ENCODE data around the gene RAP1A. TPM values are rescaled to one million over a fixed set of nuclear protein-coding genes. Genes with fewer than 3 reads are reported as not detected.
A peak's percentile ranks its signal among the peaks of the same experiment; 100 is the strongest.

RAP1A gene
- total RNA-seq, 1 experiment from 2014 or later: 26.7 TPM

DNA sequence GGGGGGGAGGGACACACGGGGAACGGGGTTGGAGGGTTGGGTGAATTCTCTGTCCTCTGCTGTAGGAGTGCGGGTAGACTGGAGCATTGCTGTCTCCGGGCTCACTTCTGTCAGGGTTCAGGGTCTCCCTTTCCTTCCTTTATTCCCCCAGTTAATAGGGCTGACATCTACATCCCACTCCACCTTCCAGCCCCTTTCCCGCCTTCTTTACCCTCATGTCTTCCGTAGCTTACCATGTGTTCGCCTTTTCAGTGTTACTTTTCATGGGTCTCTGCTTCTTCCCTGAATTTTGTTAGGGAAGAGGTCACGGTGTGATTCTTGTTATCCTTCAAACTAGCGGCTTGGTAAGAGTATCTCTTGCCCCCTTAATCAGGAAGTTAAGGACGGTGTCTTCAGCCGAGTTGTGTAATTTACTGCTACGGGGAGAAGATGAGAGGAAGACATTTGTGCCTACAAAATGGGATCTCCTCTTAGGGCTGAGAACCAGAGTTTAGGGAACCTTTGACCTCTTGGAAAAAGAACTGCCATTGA lies 917 bp downstream of the RAP1A start:
- Histone ChIP-seq H3K23ac (ENCODE audit: insufficient read length, low read depth, low read length) (no peak overlapping the region), H4K20me1 (ENCODE audit: control insufficient read depth, insufficient read depth, insufficient read length) (no peaks in the 10 kb centered on the region), H4K8ac (replicated peaks; ENCODE audit: insufficient read length, low read depth, low read length) (no peak overlapping the region), H3K79me1 (ENCODE audit: insufficient read depth, low read depth, low read length, poor library complexity, severe bottlenecking) (no peaks in the 10 kb centered on the region), H3K4ac (ENCODE audit: low read depth, low read length) (no peak overlapping the region), H3K4me1 (ENCODE audit: insufficient read depth, low read length) (no peaks in the 10 kb centered on the region), H3K27ac (ENCODE audit: insufficient read length, low read depth, low read length) (no peak overlapping the region), H3K23me2 (ENCODE audit: insufficient read length, low read depth, low read length, poor library complexity, severe bottlenecking) (peaks cover 9% of the 10 kb centered on the region), H3K18ac (ENCODE audit: insufficient read length, low read depth, low read length) (no peak overlapping the region), H3K9me3 (ENCODE audit: control insufficient read depth, low read depth, low read length) (no peaks in the 10 kb centered on the region), H3K9ac (ENCODE audit: extremely low read depth, insufficient read length, low read length) (peak overlapping the region; percentile 59), H2AFZ (ENCODE audit: low read length) (no peak overlapping the region), H2BK120ac (ENCODE audit: low read depth, low read length, poor library complexity, severe bottlenecking) (no peak overlapping the region), H2BK12ac (ENCODE audit: insufficient read length, low read depth, low read length) (no peak overlapping the region), H4K5ac (ENCODE audit: insufficient read length, low read depth, low read length) (no peak overlapping the region), H2AK5ac (ENCODE audit: insufficient read length, low read length) (no peak overlapping the region), H2BK5ac (ENCODE audit: insufficient read length, low read length) (no peak overlapping the region), H2BK15ac (ENCODE audit: low read depth, low read length) (no peak overlapping the region), H3K4me2 (ENCODE audit: insufficient read depth, insufficient read length, low read length) (peak overlapping the region; percentile 90), H4K91ac (ENCODE audit: insufficient read length, low read depth, low read length) (no peak overlapping the region), H3T11ph (ENCODE audit: low read length) (no peak overlapping the region), H2BK20ac (ENCODE audit: low read depth, low read length, poor library complexity, severe bottlenecking) (no peak overlapping the region), H3K27me3 (ENCODE audit: insufficient read depth, low read length) (no peaks in the 10 kb centered on the region), H3K14ac (ENCODE audit: insufficient read depth, low read length) (no peak overlapping the region), H3K79me2 (ENCODE audit: insufficient read depth, low read length) (peaks cover 6% of the 10 kb centered on the region; the same call in 1 of the 2 replicates), H3K56ac (ENCODE audit: insufficient read length, low read depth, low read length) (no peak overlapping the region)
- Mint-ChIP-seq H3K27ac (no peak overlapping the region; a peak in 1 of 7 replicates), H3K4me1 (peaks cover 21 to 23% of the 10 kb centered on the region in 2 experiments), H3K27me3 (ENCODE audit: low read depth) (no peaks in the 10 kb centered on the region; the same call in 1 of the 2 replicates), H3K9me3 (no peaks in the 10 kb centered on the region), H3K36me3 (ENCODE audit: insufficient read depth in 1 of 3, low read depth in 3 of 3) (no peaks in the 10 kb centered on the region), H3K4me3 (peak overlapping the region; percentile 76 to 86)
- no peak for DNase-seq
- WGBS (ENCODE audit: extremely low coverage, insufficient read length, low lambda C conversion rate): no CpG with 5 or more reads among the region's 12 CpGs
- TF ChIP-seq, protein P1, sequence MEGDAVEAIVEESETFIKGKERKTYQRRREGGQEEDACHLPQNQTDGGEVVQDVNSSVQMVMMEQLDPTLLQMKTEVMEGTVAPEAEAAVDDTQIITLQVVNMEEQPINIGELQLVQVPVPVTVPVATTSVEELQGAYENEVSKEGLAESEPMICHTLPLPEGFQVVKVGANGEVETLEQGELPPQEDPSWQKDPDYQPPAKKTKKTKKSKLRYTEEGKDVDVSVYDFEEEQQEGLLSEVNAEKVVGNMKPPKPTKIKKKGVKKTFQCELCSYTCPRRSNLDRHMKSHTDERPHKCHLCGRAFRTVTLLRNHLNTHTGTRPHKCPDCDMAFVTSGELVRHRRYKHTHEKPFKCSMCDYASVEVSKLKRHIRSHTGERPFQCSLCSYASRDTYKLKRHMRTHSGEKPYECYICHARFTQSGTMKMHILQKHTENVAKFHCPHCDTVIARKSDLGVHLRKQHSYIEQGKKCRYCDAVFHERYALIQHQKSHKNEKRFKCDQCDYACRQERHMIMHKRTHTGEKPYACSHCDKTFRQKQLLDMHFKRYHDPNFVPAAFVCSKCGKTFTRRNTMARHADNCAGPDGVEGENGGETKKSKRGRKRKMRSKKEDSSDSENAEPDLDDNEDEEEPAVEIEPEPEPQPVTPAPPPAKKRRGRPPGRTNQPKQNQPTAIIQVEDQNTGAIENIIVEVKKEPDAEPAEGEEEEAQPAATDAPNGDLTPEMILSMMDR (conservative IDR thresholded peaks at IDR 0.05): no peak
